Measurements from ENCODE around the gene ZNF365. TPM values are rescaled to one million over a fixed set of nuclear protein-coding genes. Genes with fewer than 3 reads are reported as not detected.
"Not testable (repeated sequence)": the region's sequence is repeated elsewhere in the genome, so short reads cannot be mapped to it uniquely, and the experiment has no call there.

ZNF365 gene
- polyA plus RNA-seq, 1 donor = 0.48 TPM

DNA sequence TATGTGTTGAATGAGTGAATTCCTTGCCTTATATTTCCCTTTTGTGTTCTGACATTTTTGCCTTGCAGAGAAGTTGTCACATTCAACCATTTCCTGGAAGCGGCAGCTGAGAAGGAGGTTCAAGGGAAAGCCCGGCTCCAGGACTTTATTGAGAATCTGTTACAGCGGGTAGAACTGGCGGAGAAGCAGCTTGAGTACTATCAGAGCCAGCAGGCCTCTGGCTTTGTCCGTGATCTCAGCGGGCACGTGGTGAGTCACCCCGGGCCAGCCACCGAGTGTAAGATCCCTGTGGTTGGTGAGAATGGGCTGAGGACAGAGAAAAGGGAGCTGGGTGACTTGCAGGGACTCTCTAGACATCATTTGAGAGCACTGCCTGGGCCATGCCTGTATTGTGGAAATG lies 14.2 kb downstream of the ZNF365 start:
- Histone ChIP-seq H3K27me3 (ENCODE audit: control insufficient read depth, insufficient read depth, low read length) (no peaks in the 10 kb centered on the region), H3K27ac (ENCODE audit: low read length) (no peak overlapping the region), H3K4me1 (ENCODE audit: control insufficient read depth, insufficient read depth, low read length) (no peaks in the 10 kb centered on the region), H3K4me3 (ENCODE audit: low read length) (no peak overlapping the region), H3K9me3 (ENCODE audit: control insufficient read depth, low read depth, low read length) (no peaks in the 10 kb centered on the region), H3K36me3 (ENCODE audit: control insufficient read depth, insufficient read depth, low read length) (no peaks in the 10 kb centered on the region)
- no peak for DNase-seq
- no CpG with 5 or more reads among the region's 9 CpGs for WGBS (ENCODE audit: insufficient coverage, low lambda C conversion rate)

- DNase-seq = no peak
- Histone ChIP-seq H3K4me1 (ENCODE audit: control insufficient read depth, insufficient read depth, low read length) (no peaks in the 10 kb centered on the region), H3K36me3 (ENCODE audit: control insufficient read depth, insufficient read depth, low read length) (no peaks in the 10 kb centered on the region), H3K4me3 (ENCODE audit: low read length) (no peak overlapping the region), H3K27me3 (ENCODE audit: control insufficient read depth, insufficient read depth, low read length) (no peaks in the 10 kb centered on the region), H3K27ac (ENCODE audit: low read length) (no peak overlapping the region), H3K9me3 (ENCODE audit: control insufficient read depth, low read depth, low read length) (no peaks in the 10 kb centered on the region)
- 100% methylated on average over 1 of the region's 2 CpGs for WGBS (ENCODE audit: insufficient coverage, low lambda C conversion rate)
Observed at GRCh38 chr10:62390497-62391176, 16.5 kb downstream of the ZNF365 start.

DNA sequence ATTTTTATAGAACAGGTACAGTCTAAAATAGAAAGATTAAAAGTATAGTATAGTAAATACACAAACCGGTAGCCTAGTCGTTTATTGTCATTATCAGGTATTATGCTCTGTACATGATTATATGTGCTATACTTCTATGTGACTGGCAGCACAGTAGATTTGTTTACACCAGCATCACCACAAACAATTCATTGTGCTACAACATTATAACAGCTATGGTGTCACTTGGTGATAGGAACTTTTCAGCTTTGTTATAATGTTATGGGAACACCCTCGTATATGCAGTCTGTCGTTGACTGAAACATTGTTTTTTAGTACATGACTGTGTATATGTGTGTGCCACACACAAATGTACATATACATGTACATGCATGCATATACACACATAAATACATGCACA lies 19.1 kb downstream of the ZNF365 start:
- Histone ChIP-seq H3K36me3 (ENCODE audit: control insufficient read depth, insufficient read depth, low read length) (no peaks in the 10 kb centered on the region), H3K4me3 (ENCODE audit: low read length) (no peak overlapping the region), H3K27ac (ENCODE audit: low read length) (no peak overlapping the region), H3K27me3 (ENCODE audit: control insufficient read depth, insufficient read depth, low read length) (no peaks in the 10 kb centered on the region), H3K4me1 (ENCODE audit: control insufficient read depth, insufficient read depth, low read length) (no peaks in the 10 kb centered on the region), H3K9me3 (ENCODE audit: control insufficient read depth, low read depth, low read length) (no peaks in the 10 kb centered on the region)
- DNase-seq = no peak
- 92% methylated on average over 2 of the region's 4 CpGs for WGBS (ENCODE audit: insufficient coverage, low lambda C conversion rate)

DNA sequence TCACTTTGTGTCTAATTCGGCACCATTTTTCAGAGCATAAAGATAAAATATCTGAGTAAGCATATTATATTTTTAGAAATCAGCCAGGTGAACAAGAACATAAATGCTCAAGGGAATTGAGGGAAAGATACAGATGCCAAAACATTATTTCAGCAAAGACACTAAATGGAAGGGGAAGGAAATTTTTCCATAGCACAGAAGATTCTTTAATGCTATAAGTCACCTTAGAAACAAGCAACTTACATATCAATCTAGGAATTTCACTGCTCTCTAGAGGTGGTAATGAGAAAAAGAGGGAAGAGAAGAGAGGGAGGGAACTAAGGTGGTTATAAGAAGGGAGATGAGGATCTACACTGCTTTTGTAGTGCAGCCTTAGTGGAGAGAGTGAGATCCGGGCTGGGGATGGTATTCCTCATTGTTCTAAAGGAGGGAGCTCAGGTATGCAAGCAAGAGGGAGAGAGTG lies 20.4 kb downstream of the ZNF365 start:
- H3K27me3 ChIP-seq (ENCODE audit: control insufficient read depth, insufficient read depth, low read length) = no peaks in the 10 kb centered on the region
- no peaks in the 10 kb centered on the region for H3K4me1 ChIP-seq (ENCODE audit: control insufficient read depth, insufficient read depth, low read length)
- H3K9me3 ChIP-seq (ENCODE audit: control insufficient read depth, low read depth, low read length) = no peaks in the 10 kb centered on the region
- DNase-seq = no peak
- 89% methylated on average over 1 of the region's 2 CpGs for WGBS (ENCODE audit: insufficient coverage, low lambda C conversion rate)
- H3K36me3 ChIP-seq (ENCODE audit: control insufficient read depth, insufficient read depth, low read length) = no peaks in the 10 kb centered on the region
- no peak overlapping the region for H3K4me3 ChIP-seq (ENCODE audit: low read length)
- no peak overlapping the region for H3K27ac ChIP-seq (ENCODE audit: low read length)

- WGBS (ENCODE audit: insufficient coverage, low lambda C conversion rate) = no CpG with 5 or more reads among the region's 1 CpG
- Histone ChIP-seq H3K4me3 (ENCODE audit: low read length) (no peak overlapping the region), H3K9me3 (ENCODE audit: control insufficient read depth, low read depth, low read length) (no peaks in the 10 kb centered on the region), H3K27ac (ENCODE audit: low read length) (no peak overlapping the region), H3K36me3 (ENCODE audit: control insufficient read depth, insufficient read depth, low read length) (no peaks in the 10 kb centered on the region), H3K4me1 (ENCODE audit: control insufficient read depth, insufficient read depth, low read length) (no peaks in the 10 kb centered on the region), H3K27me3 (ENCODE audit: control insufficient read depth, insufficient read depth, low read length) (no peaks in the 10 kb centered on the region)
- DNase-seq = no peak
Observed at GRCh38 chr10:62395892-62396291, 21.7 kb downstream of the ZNF365 start.

- 100% methylated on average over 1 of the region's 3 CpGs for WGBS (ENCODE audit: insufficient coverage, low lambda C conversion rate)
- no peak for DNase-seq
- H3K9me3 ChIP-seq (ENCODE audit: control insufficient read depth, low read depth, low read length) = no peaks in the 10 kb centered on the region
Observed at GRCh38 chr10:62396864-62397263, 22.7 kb downstream of the ZNF365 start.

GRCh38 chr10:62399211-62399610 lies 25.0 kb downstream of the ZNF365 start:
- Histone ChIP-seq H3K4me1 (ENCODE audit: control insufficient read depth, insufficient read depth, low read length) (no peaks in the 10 kb centered on the region), H3K27me3 (ENCODE audit: control insufficient read depth, insufficient read depth, low read length) (no peaks in the 10 kb centered on the region), H3K9me3 (ENCODE audit: control insufficient read depth, low read depth, low read length) (no peaks in the 10 kb centered on the region), H3K27ac (ENCODE audit: low read length) (no peak overlapping the region), H3K36me3 (ENCODE audit: control insufficient read depth, insufficient read depth, low read length) (no peaks in the 10 kb centered on the region), H3K4me3 (ENCODE audit: low read length) (no peak overlapping the region)
- no CpG with 5 or more reads among the region's 5 CpGs for WGBS (ENCODE audit: insufficient coverage, low lambda C conversion rate)
- DNase-seq = no peak

More at GRCh38 chr10:62396864-62397263, 22.7 kb downstream of the ZNF365 start:
- H3K36me3 ChIP-seq (ENCODE audit: control insufficient read depth, insufficient read depth, low read length) = no peaks in the 10 kb centered on the region
- H3K27ac ChIP-seq (ENCODE audit: low read length) = no peak overlapping the region
- no peak overlapping the region for H3K4me3 ChIP-seq (ENCODE audit: low read length)
- H3K27me3 ChIP-seq (ENCODE audit: control insufficient read depth, insufficient read depth, low read length) = no peaks in the 10 kb centered on the region
- no peaks in the 10 kb centered on the region for H3K4me1 ChIP-seq (ENCODE audit: control insufficient read depth, insufficient read depth, low read length)

DNA sequence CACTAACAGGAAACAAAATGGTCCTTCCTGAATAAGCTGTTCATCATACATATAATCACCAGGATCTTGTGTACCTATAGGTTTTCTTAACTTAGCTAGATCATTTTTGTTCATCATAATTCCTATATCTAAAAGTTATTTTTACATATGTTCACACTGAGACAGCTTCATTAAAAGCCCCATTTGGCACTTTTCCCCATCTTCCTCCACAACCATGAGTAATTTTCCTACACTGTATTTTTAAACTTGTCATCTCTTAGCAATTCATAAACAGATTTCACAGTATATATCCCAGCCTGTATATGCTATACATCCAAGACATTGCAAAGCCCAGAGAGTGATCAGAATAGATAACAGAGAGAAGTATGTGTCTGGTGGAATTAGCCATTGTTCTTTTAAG lies 28.3 kb downstream of the ZNF365 start:
- H3K4me1 ChIP-seq (ENCODE audit: control insufficient read depth, insufficient read depth, low read length) = no peaks in the 10 kb centered on the region
- H3K9me3 ChIP-seq (ENCODE audit: control insufficient read depth, low read depth, low read length) = peaks cover 4% of the 10 kb centered on the region
- H3K27me3 ChIP-seq (ENCODE audit: control insufficient read depth, insufficient read depth, low read length) = no peaks in the 10 kb centered on the region
- no peaks in the 10 kb centered on the region for H3K36me3 ChIP-seq (ENCODE audit: control insufficient read depth, insufficient read depth, low read length)
- H3K27ac ChIP-seq (ENCODE audit: low read length) = no peak overlapping the region
- DNase-seq = no peak
- H3K4me3 ChIP-seq (ENCODE audit: low read length) = no peak overlapping the region

GRCh38 chr10:62410528-62410927 lies 36.4 kb downstream of the ZNF365 start:
- H3K36me3 ChIP-seq (ENCODE audit: control insufficient read depth, insufficient read depth, low read length); H3K4me1 ChIP-seq (ENCODE audit: control insufficient read depth, insufficient read depth, low read length); DNase-seq; H3K4me3 ChIP-seq (ENCODE audit: low read length); H3K9me3 ChIP-seq (ENCODE audit: control insufficient read depth, low read depth, low read length); H3K27ac ChIP-seq (ENCODE audit: low read length); H3K27me3 ChIP-seq (ENCODE audit: control insufficient read depth, insufficient read depth, low read length): not testable (repeated sequence)
- 50% methylated on average over 1 of the region's 1 CpG for WGBS (ENCODE audit: insufficient coverage, low lambda C conversion rate)

DNA sequence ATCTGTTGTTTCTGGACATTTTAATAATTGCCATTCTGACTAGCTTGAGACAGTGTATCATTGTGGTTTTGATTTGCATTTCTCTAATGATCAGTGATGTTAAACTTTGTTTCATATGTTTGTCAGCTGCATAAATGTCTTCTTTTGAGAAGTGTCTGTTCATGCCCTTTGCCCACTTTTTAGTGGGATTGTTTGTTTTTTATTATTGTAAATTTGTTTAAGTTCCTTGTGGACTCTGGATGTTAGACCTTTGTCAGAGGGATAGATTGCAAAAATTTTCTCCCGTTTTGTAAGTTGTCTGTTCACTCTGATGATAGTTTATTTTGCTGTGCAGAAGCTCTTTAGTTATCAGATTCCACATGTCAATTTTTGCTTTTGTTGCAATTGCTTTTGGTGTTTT lies 36.8 kb downstream of the ZNF365 start:
- H3K4me1 ChIP-seq (ENCODE audit: control insufficient read depth, insufficient read depth, low read length); H3K4me3 ChIP-seq (ENCODE audit: low read length); H3K27ac ChIP-seq (ENCODE audit: low read length); H3K36me3 ChIP-seq (ENCODE audit: control insufficient read depth, insufficient read depth, low read length); DNase-seq; H3K9me3 ChIP-seq (ENCODE audit: control insufficient read depth, low read depth, low read length); H3K27me3 ChIP-seq (ENCODE audit: control insufficient read depth, insufficient read depth, low read length): not testable (repeated sequence)
- WGBS (ENCODE audit: insufficient coverage, low lambda C conversion rate) = 57% methylated on average over 1 of the region's 1 CpG

DNA sequence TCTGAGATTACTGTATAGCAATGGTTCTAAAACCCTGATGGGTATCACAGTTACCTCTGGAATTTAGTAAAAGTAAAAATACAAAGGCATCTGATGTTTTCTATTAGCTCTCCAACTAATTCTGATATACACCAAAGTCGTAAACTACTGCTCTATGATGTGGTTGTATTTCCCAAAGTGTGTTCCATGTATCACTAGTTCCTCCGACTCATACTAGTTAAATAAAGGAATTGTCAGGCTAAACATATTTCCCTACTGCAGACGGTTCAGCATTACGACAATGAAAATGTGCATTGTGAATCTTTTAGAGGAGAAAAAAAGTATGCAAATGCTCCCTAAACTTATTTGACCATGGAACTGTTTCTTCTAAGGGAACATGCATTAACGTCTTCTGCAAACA lies 38.9 kb downstream of the ZNF365 start:
- WGBS (ENCODE audit: insufficient coverage, low lambda C conversion rate) = 89% methylated on average over 5 of the region's 5 CpGs
- no peaks in the 10 kb centered on the region for H3K27me3 ChIP-seq (ENCODE audit: control insufficient read depth, insufficient read depth, low read length)
- no peak overlapping the region for H3K4me3 ChIP-seq (ENCODE audit: low read length)
- no peak overlapping the region for H3K27ac ChIP-seq (ENCODE audit: low read length)
- DNase-seq = no peak
- H3K36me3 ChIP-seq (ENCODE audit: control insufficient read depth, insufficient read depth, low read length) = no peaks in the 10 kb centered on the region
- H3K4me1 ChIP-seq (ENCODE audit: control insufficient read depth, insufficient read depth, low read length) = no peaks in the 10 kb centered on the region
- no peaks in the 10 kb centered on the region for H3K9me3 ChIP-seq (ENCODE audit: control insufficient read depth, low read depth, low read length)
